Right lobe of liver (tissue), 6 donors: Measurements from ENCODE around the gene RHOH. TPM values are rescaled to one million over a fixed set of nuclear protein-coding genes. Genes with fewer than 3 reads are reported as not detected.

Experiments
- ATAC-seq, 4 donors: fragments of 200-7000 bp; cut with Tn5 transposase; one replicate each; pipeline ENCODE4 v1.9.1; 2020; ENCODE audit warnings: mild to moderate bottlenecking in 4 of 4, moderate library complexity in 4 of 4
- DNase-seq, 3 donors: peaks; one replicate each; pipeline ENCODE4 v3.0.0-alpha.2; 2020
- H3K27ac ChIP-seq, 3 donors: fragments of 200-600 bp; one replicate each; pipeline ENCODE4 v1.8.0; 2022
- H3K27me3 ChIP-seq, 2 donors: fragments of 200-600 bp; one replicate each; pipeline ENCODE4 v1.8.0; 2022
- H3K36me3 ChIP-seq, 4 donors: fragments of 200-600 bp; sonication (generic) in 1 of 4; one replicate each; pipeline versions ENCODE4 v1.5.1 to v1.8.0; 2017 to 2022; ENCODE audit warnings: control low read depth in 1 of 4
- H3K4me1 ChIP-seq, 4 donors: fragments of 200-600 bp; sonication (generic) in 1 of 4; one replicate each; pipeline versions ENCODE4 v1.5.1 to v1.8.0; 2017 to 2022; ENCODE audit warnings: control low read depth in 1 of 4
- H3K4me3 ChIP-seq, 3 donors: fragments of 200-600 bp; one replicate each; pipeline ENCODE4 v1.8.0; 2022
- H3K9me3 ChIP-seq, 4 donors: fragments of 200-600 bp; sonication (generic) in 1 of 4; one replicate each; pipeline versions ENCODE4 v1.5.1 to v1.8.0; 2017 to 2022; ENCODE audit warnings: control low read depth in 1 of 4
- CTCF ChIP-seq, 4 donors: fragments of 200-600 bp in 3 of 4; fragments of 450-650 bp in 1 of 4; IDR thresholded peaks; one replicate each; pipeline versions ENCODE4 v1.5.1 to v1.8.0; 2016 to 2022; ENCODE audit warnings: antibody characterized with exemption in 4 of 4, mild to moderate bottlenecking in 2 of 4
- POLR2A ChIP-seq: fragments of 450-650 bp; IDR thresholded peaks from one replicate; pipeline ENCODE4 v1.6.1; 2017; ENCODE audit warnings: antibody characterized with exemption, mild to moderate bottlenecking
- WGBS: methylation state at CpG from one replicate; pipeline ENCODE4 v1.1.6; 2018; ENCODE audit warnings: low coverage, low lambda C conversion rate; ENCODE audit not compliant: insufficient coverage; ENCODE audit errors: missing lambda C conversion rate; 5-methylcytosine and 5-hydroxymethylcytosine counted together
- intact Hi-C, 2 donors: fragments of 100-400 bp; cut with DNase I; formaldehyde crosslinking; loops; one replicate each; pipeline versions ENCODE4 v1.11.2 to v1.14.1; 2022
- total RNA-seq, 6 experiments: library from RNA; depleted of rRNA in 2 of 6; stranded (reverse); fragments of >200 nt in 2 of 6; fragmentation: NEBNext Ultra II Directional in 3 of 6; extraction: Animal tissue kit (Norgen Biotek cat#: 25700) in 3 of 6; gene quantifications; one replicate each; pipeline versions ENCODE4 v1.1.0 to v1.2.4, GENCODE V29; 2016 to 2023
- donor health status: DM: no; HTN: yes; CAD: no.
- donor health status: DM: no; HTN: no; CAD: no.
- donor health status: DM: no; HTN: no; CAD: no.
- donor health status: DM: no; HTN: yes; CAD: no.
- donor health status: DM: no; HTN: yes; CAD: no.

RHOH gene
- total RNA-seq, 6 experiments from 2014 or later, result 0.25 to 1.2 (median 0.62) TPM

- H3K4me1 ChIP-seq, result no peaks in the 10 kb centered on the region
- no peaks in the 10 kb centered on the region for H3K27me3 ChIP-seq
- 38% methylated on average over 5 of the region's 9 CpGs for WGBS
- DNase-seq (no peak), ATAC-seq (peak in 1 of 4 donors; percentile 61)
- no peak for TF ChIP-seq POLR2A
- TF ChIP-seq CTCF (IDR thresholded peaks at IDR 0.05), result no peak
- no peak overlapping the region for H3K27ac ChIP-seq
- H3K4me3 ChIP-seq, result no peak overlapping the region
- no peaks in the 10 kb centered on the region for H3K9me3 ChIP-seq
- intact Hi-C loops, result no loop called here
- no peaks in the 10 kb centered on the region for H3K36me3 ChIP-seq
These were observed 64.6 kb downstream of the RHOH start for GRCh38 chr4:40261231-40262076.

- no peak for ATAC-seq
These were observed 65.3 kb downstream of the RHOH start for GRCh38 chr4:40262077-40262528.

GRCh38 chr4:40262861-40263260 is 66.0 kb downstream of the RHOH start:
- intact Hi-C loops, result no loop called here
- H3K27ac ChIP-seq, result no peak overlapping the region
- H3K27me3 ChIP-seq, result no peaks in the 10 kb centered on the region
- ATAC-seq (no peak), DNase-seq (no peak)
- H3K9me3 ChIP-seq, result no peaks in the 10 kb centered on the region
- H3K4me1 ChIP-seq, result no peaks in the 10 kb centered on the region
- no peak overlapping the region for H3K4me3 ChIP-seq
- TF ChIP-seq POLR2A, result no peak
- TF ChIP-seq CTCF (IDR thresholded peaks at IDR 0.05), result no peak
- 88% methylated on average over 2 of the region's 2 CpGs for whole genome bisulfite sequencing
- H3K36me3 ChIP-seq, result no peaks in the 10 kb centered on the region

More at GRCh38 chr4:40262077-40262528, 65.3 kb downstream of the RHOH start:
- intact Hi-C loops, result no loop called here
- no peaks in the 10 kb centered on the region for H3K27me3 ChIP-seq
- no peaks in the 10 kb centered on the region for H3K9me3 ChIP-seq
- no peaks in the 10 kb centered on the region for H3K36me3 ChIP-seq
- H3K4me3 ChIP-seq, result no peak overlapping the region
- H3K4me1 ChIP-seq, result no peaks in the 10 kb centered on the region
- DNase-seq, result no peak
- TF ChIP-seq POLR2A, result no peak
- H3K27ac ChIP-seq, result no peak overlapping the region

- H3K4me1 ChIP-seq, result no peaks in the 10 kb centered on the region
- H3K27ac ChIP-seq, result no peak overlapping the region
- H3K27me3 ChIP-seq, result no peaks in the 10 kb centered on the region
- DNase-seq (no peak), ATAC-seq (peak in 2 of 4 donors; percentile 45 to 58)
- WGBS, result 79% methylated on average over 5 of the region's 6 CpGs
- H3K9me3 ChIP-seq, result no peaks in the 10 kb centered on the region
- intact Hi-C loops, result no loop called here
- no peaks in the 10 kb centered on the region for H3K36me3 ChIP-seq
- TF ChIP-seq POLR2A (no peak), CTCF (IDR thresholded peaks at IDR 0.05) (no peak)
- H3K4me3 ChIP-seq, result no peak overlapping the region
These were observed 67.7 kb downstream of the RHOH start for GRCh38 chr4:40264497-40264896.
